ENCODE data around the gene CHRNA3.
A peak's percentile ranks its signal among the peaks of the same experiment; 100 is the strongest.

CHRNA3 gene

GRCh38 chr15:78636378-78636859 is 15.6 kb upstream of the CHRNA3 start:
- no peak for DNase-seq (ENCODE audit: low read depth)

GRCh38 chr15:78635346-78635745 is 14.6 kb upstream of the CHRNA3 start:
- no peak for DNase-seq (ENCODE audit: low read depth)

- DNase-seq (ENCODE audit: low read depth): no peak
These were observed 13.7 kb upstream of the CHRNA3 start for GRCh38 chr15:78634210-78635145.

GRCh38 chr15:78633348-78633747 is 12.6 kb upstream of the CHRNA3 start:
- no peak for DNase-seq (ENCODE audit: low read depth)

GRCh38 chr15:78630886-78631633 is 10.3 kb upstream of the CHRNA3 start:
- DNase-seq (ENCODE audit: low read depth): no peak

GRCh38 chr15:78629716-78630065 is 8.9 kb upstream of the CHRNA3 start:
- no peak for DNase-seq (ENCODE audit: low read depth)

- DNase-seq (ENCODE audit: low read depth): no peak
These were observed 8.4 kb upstream of the CHRNA3 start for GRCh38 chr15:78629031-78629715.

GRCh38 chr15:78628227-78628626 is 7.4 kb upstream of the CHRNA3 start:
- no peak for DNase-seq (ENCODE audit: low read depth)

GRCh38 chr15:78627348-78627747 is 6.6 kb upstream of the CHRNA3 start:
- no peak for DNase-seq (ENCODE audit: low read depth)

- no peak for DNase-seq (ENCODE audit: low read depth)
These were observed 5.7 kb upstream of the CHRNA3 start for GRCh38 chr15:78626381-78626995.

- DNase-seq (ENCODE audit: low read depth): no peak
These were observed 4.9 kb upstream of the CHRNA3 start for GRCh38 chr15:78625606-78626280.

- DNase-seq (ENCODE audit: low read depth): no peak
These were observed 4.1 kb upstream of the CHRNA3 start for GRCh38 chr15:78624651-78625590.

GRCh38 chr15:78623786-78624497 is 3.1 kb upstream of the CHRNA3 start:
- DNase-seq (ENCODE audit: low read depth): no peak

GRCh38 chr15:78621810-78622402 is 1.1 kb upstream of the CHRNA3 start:
- DNase-seq (ENCODE audit: low read depth): no peak

GRCh38 chr15:78620021-78620526 is 722 bp downstream of the CHRNA3 start:
- no peak for DNase-seq (ENCODE audit: low read depth)

- DNase-seq (ENCODE audit: low read depth): no peak
These were observed 1.5 kb downstream of the CHRNA3 start for GRCh38 chr15:78619022-78619950.

GRCh38 chr15:78618490-78618934 is 2.3 kb downstream of the CHRNA3 start:
- DNase-seq (ENCODE audit: low read depth): peak; percentile 55

- DNase-seq (ENCODE audit: low read depth): no peak
These were observed 2.7 kb downstream of the CHRNA3 start for GRCh38 chr15:78618064-78618463.

Measured in non-pigmented ciliary epithelial cell (primary cell).